ENCODE results near the gene TMEM245. TPM values are rescaled to one million over a fixed set of nuclear protein-coding genes. Genes with fewer than 3 reads are reported as not detected.

The TMEM245 gene
- total RNA-seq, 1 donor from 2014 or later: 92.1 TPM

GRCh38 chr9:109113892-109114609 is 5.7 kb downstream of the TMEM245 start:
- Histone ChIP-seq H3K27ac (peak overlapping the region; percentile 73), H3K4me1 (peaks cover 91% of the 10 kb centered on the region), H3K36me3 (no peaks in the 10 kb centered on the region), H3K4me3 (peak overlapping the region; percentile 1), H3K9me3 (no peaks in the 10 kb centered on the region), H3K27me3 (no peaks in the 10 kb centered on the region)
- peak; percentile 76 for ATAC-seq
- TF ChIP-seq, protein P1, sequence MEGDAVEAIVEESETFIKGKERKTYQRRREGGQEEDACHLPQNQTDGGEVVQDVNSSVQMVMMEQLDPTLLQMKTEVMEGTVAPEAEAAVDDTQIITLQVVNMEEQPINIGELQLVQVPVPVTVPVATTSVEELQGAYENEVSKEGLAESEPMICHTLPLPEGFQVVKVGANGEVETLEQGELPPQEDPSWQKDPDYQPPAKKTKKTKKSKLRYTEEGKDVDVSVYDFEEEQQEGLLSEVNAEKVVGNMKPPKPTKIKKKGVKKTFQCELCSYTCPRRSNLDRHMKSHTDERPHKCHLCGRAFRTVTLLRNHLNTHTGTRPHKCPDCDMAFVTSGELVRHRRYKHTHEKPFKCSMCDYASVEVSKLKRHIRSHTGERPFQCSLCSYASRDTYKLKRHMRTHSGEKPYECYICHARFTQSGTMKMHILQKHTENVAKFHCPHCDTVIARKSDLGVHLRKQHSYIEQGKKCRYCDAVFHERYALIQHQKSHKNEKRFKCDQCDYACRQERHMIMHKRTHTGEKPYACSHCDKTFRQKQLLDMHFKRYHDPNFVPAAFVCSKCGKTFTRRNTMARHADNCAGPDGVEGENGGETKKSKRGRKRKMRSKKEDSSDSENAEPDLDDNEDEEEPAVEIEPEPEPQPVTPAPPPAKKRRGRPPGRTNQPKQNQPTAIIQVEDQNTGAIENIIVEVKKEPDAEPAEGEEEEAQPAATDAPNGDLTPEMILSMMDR (IDR thresholded peaks at IDR 0.05): no peak
- intact Hi-C loops (cut with DNase I): no loop called here
- no peak for DNase-seq

DNA sequence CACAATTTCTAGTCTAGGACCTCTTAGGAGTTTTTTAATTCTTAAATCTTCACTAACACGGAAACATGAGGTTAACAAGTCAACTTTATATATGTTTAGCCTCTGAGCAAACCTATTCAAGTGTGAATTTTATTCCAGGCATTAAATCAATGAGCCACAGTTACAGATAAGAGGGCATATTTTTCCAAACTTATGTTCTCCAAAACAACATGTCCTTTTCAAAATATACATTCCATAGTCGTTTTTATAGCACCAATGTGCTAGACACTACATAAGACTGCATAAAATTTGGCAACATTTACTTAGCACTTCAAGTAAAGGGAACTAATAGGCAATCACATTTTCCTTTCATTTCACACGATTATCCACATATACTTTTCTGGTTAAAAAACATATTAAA is 6.5 kb downstream of the TMEM245 start:
- H3K4me1 ChIP-seq: peaks cover 92% of the 10 kb centered on the region
- TF ChIP-seq, protein P1 (IDR thresholded peaks at IDR 0.05): no peak
- no peak overlapping the region for H3K4me3 ChIP-seq
- ATAC-seq: no peak
- H3K27ac ChIP-seq: peak overlapping the region; percentile 73
- H3K36me3 ChIP-seq: no peaks in the 10 kb centered on the region
- no peaks in the 10 kb centered on the region for H3K9me3 ChIP-seq
- DNase-seq: no peak
- intact Hi-C loops (cut with DNase I): no loop called here
- H3K27me3 ChIP-seq: no peaks in the 10 kb centered on the region

DNA sequence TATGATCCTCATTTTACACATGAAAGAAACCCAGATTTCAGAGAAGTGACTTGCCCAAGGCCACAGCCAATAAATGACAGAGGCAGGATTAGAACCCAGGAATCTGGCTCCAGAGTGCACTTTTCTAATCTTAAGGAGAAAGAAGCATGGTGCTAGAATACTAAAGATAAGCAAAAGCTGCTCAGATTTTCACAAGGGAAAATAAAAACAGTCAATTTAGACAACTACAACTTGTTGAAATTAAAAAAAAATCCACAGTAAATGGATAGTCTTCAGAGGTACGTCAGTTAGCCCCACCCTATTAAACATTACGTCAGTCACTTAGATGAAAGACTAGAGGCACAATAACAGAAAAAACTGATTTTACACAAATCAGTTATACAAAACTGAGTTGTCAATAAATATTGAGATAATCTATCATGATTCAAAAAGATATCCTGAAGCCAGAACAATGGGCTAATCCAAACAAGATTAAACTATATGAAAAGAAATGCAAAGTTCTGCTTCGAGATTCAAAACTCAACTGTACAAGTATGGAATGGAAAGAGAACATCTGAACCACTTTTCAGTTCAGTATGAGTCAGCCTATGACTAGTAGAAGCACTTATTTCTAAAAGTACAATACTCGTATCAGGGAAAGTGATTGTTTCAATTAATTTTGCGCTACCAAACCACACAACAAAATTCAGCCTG is 9.3 kb downstream of the TMEM245 start:
- intact Hi-C loops (cut with DNase I): no loop called here
- Histone ChIP-seq H3K27ac (peak overlapping the region; percentile 75), H3K27me3 (no peaks in the 10 kb centered on the region), H3K4me1 (peaks cover 83% of the 10 kb centered on the region), H3K9me3 (no peaks in the 10 kb centered on the region), H3K36me3 (peaks cover under 1% of the 10 kb centered on the region), H3K4me3 (no peak overlapping the region)
- no peak for ATAC-seq
- TF ChIP-seq, protein P1 (IDR thresholded peaks at IDR 0.05): no peak
- DNase-seq: no peak

GRCh38 chr9:109109967-109110328 is 9.8 kb downstream of the TMEM245 start:
- Histone ChIP-seq H3K27me3 (no peaks in the 10 kb centered on the region), H3K27ac (peak overlapping the region; percentile 75), H3K4me1 (peaks cover 78% of the 10 kb centered on the region), H3K9me3 (no peaks in the 10 kb centered on the region), H3K36me3 (peaks cover 6% of the 10 kb centered on the region), H3K4me3 (no peak overlapping the region)
- DNase-seq: no peak
- intact Hi-C loops (cut with DNase I): no loop called here
- TF ChIP-seq, protein P1 (IDR thresholded peaks at IDR 0.05): no peak
- ATAC-seq: no peak

GRCh38 chr9:109108318-109108717 is 11.4 kb downstream of the TMEM245 start:
- no peaks in the 10 kb centered on the region for H3K27me3 ChIP-seq
- intact Hi-C loops (cut with DNase I): no loop called here
- no peaks in the 10 kb centered on the region for H3K9me3 ChIP-seq
- peak; percentile 54 for ATAC-seq
- no peak for DNase-seq
- peaks cover 20% of the 10 kb centered on the region for H3K36me3 ChIP-seq
- peak overlapping the region; percentile 75 for H3K27ac ChIP-seq
- TF ChIP-seq, protein P1 (IDR thresholded peaks at IDR 0.05): no peak
- H3K4me3 ChIP-seq: no peak overlapping the region
- peaks cover 61% of the 10 kb centered on the region for H3K4me1 ChIP-seq

Data from upper lobe of right lung (tissue), 1 donor.